Measurements from ENCODE around the gene ASTN2.

ASTN2 gene

GRCh38 chr9:116654059-116654355, 760.9 kb downstream of the ASTN2 start:
- H3K4me3 ChIP-seq (ENCODE audit: low read depth, low read length), result no peak overlapping the region
- TF ChIP-seq MYC (IDR thresholded peaks at IDR 0.05; ENCODE audit: low read depth, low read length) (no peak), MAX (IDR thresholded peaks at IDR 0.05; ENCODE audit: low read depth, low read length) (no peak), POLR2A (IDR thresholded peaks at IDR 0.05; ENCODE audit: extremely low read depth, insufficient read length) (no peak), CTCF (IDR thresholded peaks at IDR 0.05; ENCODE audit: low read depth, low read length) (no peak)
- no peak for DNase-seq (ENCODE audit: low read depth)

- no peak for DNase-seq (ENCODE audit: low read depth)
- H3K4me3 ChIP-seq (ENCODE audit: low read depth, low read length), result no peak overlapping the region
- TF ChIP-seq POLR2A (IDR thresholded peaks at IDR 0.05; ENCODE audit: extremely low read depth, insufficient read length) (no peak), MYC (IDR thresholded peaks at IDR 0.05; ENCODE audit: low read depth, low read length) (no peak), CTCF (IDR thresholded peaks at IDR 0.05; ENCODE audit: low read depth, low read length) (no peak), MAX (IDR thresholded peaks at IDR 0.05; ENCODE audit: low read depth, low read length) (no peak)
Observed at GRCh38 chr9:116653348-116654058, 761.4 kb downstream of the ASTN2 start.

GRCh38 chr9:116647515-116647809, 767.4 kb downstream of the ASTN2 start:
- no peak for DNase-seq (ENCODE audit: low read depth)
- TF ChIP-seq CTCF (IDR thresholded peaks at IDR 0.05; ENCODE audit: low read depth, low read length), result no peak
- TF ChIP-seq MYC (IDR thresholded peaks at IDR 0.05; ENCODE audit: low read depth, low read length), result no peak
- TF ChIP-seq MAX (IDR thresholded peaks at IDR 0.05; ENCODE audit: low read depth, low read length), result no peak
- no peak for TF ChIP-seq POLR2A (IDR thresholded peaks at IDR 0.05; ENCODE audit: extremely low read depth, insufficient read length)
- no peak overlapping the region for H3K4me3 ChIP-seq (ENCODE audit: low read depth, low read length)

- TF ChIP-seq MYC (IDR thresholded peaks at IDR 0.05; ENCODE audit: low read depth, low read length) (no peak), CTCF (IDR thresholded peaks at IDR 0.05; ENCODE audit: low read depth, low read length) (peak; percentile 60)
- no peak overlapping the region for H3K4me3 ChIP-seq (ENCODE audit: low read depth, low read length)
- peak; percentile 38 for DNase-seq (ENCODE audit: low read depth)
Observed at GRCh38 chr9:116646661-116647514, 768.0 kb downstream of the ASTN2 start.

GRCh38 chr9:116644091-116644688, 770.7 kb downstream of the ASTN2 start:
- no peak for DNase-seq (ENCODE audit: low read depth)
- TF ChIP-seq CTCF (IDR thresholded peaks at IDR 0.05; ENCODE audit: low read depth, low read length), result no peak
- TF ChIP-seq MAX (IDR thresholded peaks at IDR 0.05; ENCODE audit: low read depth, low read length), result no peak
- TF ChIP-seq MYC (IDR thresholded peaks at IDR 0.05; ENCODE audit: low read depth, low read length), result no peak
- no peak overlapping the region for H3K4me3 ChIP-seq (ENCODE audit: low read depth, low read length)
